ENCODE measurements around the gene PCYOX1L. TPM values are rescaled to one million over a fixed set of nuclear protein-coding genes. Genes with fewer than 3 reads are reported as not detected.

The PCYOX1L gene
- total RNA-seq, 1 experiment from 2014 or later = 16.6 TPM

- Histone ChIP-seq H3K4me3 (no peak overlapping the region), H3K9me3 (no peaks in the 10 kb centered on the region), H3K27me3 (no peaks in the 10 kb centered on the region), H3K36me3 (no peaks in the 10 kb centered on the region)
- no peak for DNase-seq
These were observed 59.3 kb downstream of the PCYOX1L start for GRCh38 chr5:149416987-149417710.

- no peak overlapping the region for H3K4me3 ChIP-seq
- H3K36me3 ChIP-seq = no peaks in the 10 kb centered on the region
- no peaks in the 10 kb centered on the region for H3K27me3 ChIP-seq
- H3K9me3 ChIP-seq = no peaks in the 10 kb centered on the region
- no peak for DNase-seq
These were observed 60.0 kb downstream of the PCYOX1L start for GRCh38 chr5:149417711-149418368.

- Histone ChIP-seq H3K27me3 (no peaks in the 10 kb centered on the region), H3K4me3 (no peak overlapping the region), H3K9me3 (no peaks in the 10 kb centered on the region), H3K36me3 (no peaks in the 10 kb centered on the region)
- DNase-seq = no peak
These were observed 61.2 kb downstream of the PCYOX1L start for GRCh38 chr5:149418910-149419531.

Other genes starting within 250 kb of the PCYOX1L start
- 3.8 and 8.6 TPM in 2 replicates for gene ABLIM3, start 216.6 kb upstream of the PCYOX1L start, total RNA-seq (2014; rRNA removed; shearing (Covaris generic); ENCODE audit: low replicate concordance)
- 8.1 and 16.2 TPM in 2 replicates for gene AFAP1L1, start 86.2 kb upstream of the PCYOX1L start, total RNA-seq (2014; rRNA removed; shearing (Covaris generic); ENCODE audit: low replicate concordance)
- 30.2 and 49.1 TPM in 2 replicates for gene GRPEL2, start 12.5 kb upstream of the PCYOX1L start, total RNA-seq (2014; rRNA removed; shearing (Covaris generic); ENCODE audit: low replicate concordance)
- not detected in 2 replicates for gene IL17B, start 21.2 kb downstream of the PCYOX1L start, total RNA-seq (2014; rRNA removed; shearing (Covaris generic); ENCODE audit: low replicate concordance)
- gene CSNK1A1, start 193.4 kb downstream of the PCYOX1L start, total RNA-seq (2014; rRNA removed; shearing (Covaris generic); ENCODE audit: low replicate concordance) = 425 and 559 TPM in 2 replicates
- 0.17 and 1.1 TPM in 2 replicates for gene ARHGEF37, start 223.5 kb downstream of the PCYOX1L start, total RNA-seq (2014; rRNA removed; shearing (Covaris generic); ENCODE audit: low replicate concordance)